Smooth muscle cell (in vitro differentiated cells): ENCODE results near the gene SMARCAL1. TPM values are rescaled to one million over a fixed set of nuclear protein-coding genes. Genes with fewer than 3 reads are reported as not detected.

ENCODE experiments used
- DNase-seq: peaks from one replicate; lab custom pipeline; 2025; ENCODE audit not compliant: unreplicated experiment; lab: John Stamatoyannopoulos, UW
- H2AFZ ChIP-seq: fragments of 200-600 bp; sonication (generic); 2 replicates; pipeline ENCODE4 v1.6.0; 2016; ENCODE audit warnings: antibody characterized with exemption, low read depth, mild to moderate bottlenecking
- H3F3A ChIP-seq: fragments of 200-600 bp; sonication (generic); 2 replicates; pipeline ENCODE4 v1.6.0; 2017; ENCODE audit warnings: antibody characterized with exemption, low read depth
- H3K27ac ChIP-seq: fragments of 200-600 bp; sonication (generic); 2 replicates; pipeline ENCODE4 v1.5.1; 2016; ENCODE audit warnings: low read depth, mild to moderate bottlenecking
- H3K27me3 ChIP-seq: fragments of 200-600 bp; sonication (generic); 2 replicates; pipeline ENCODE4 v1.6.1; 2016; ENCODE audit warnings: low read depth, mild to moderate bottlenecking
- H3K36me3 ChIP-seq: fragments of 200-600 bp; sonication (generic); 2 replicates; pipeline ENCODE4 v1.5.1; 2016; ENCODE audit warnings: low read depth
- H3K4me1 ChIP-seq: fragments of 200-600 bp; sonication (generic); 2 replicates; pipeline ENCODE4 v1.5.1; 2016; ENCODE audit warnings: low read depth
- H3K4me2 ChIP-seq: fragments of 200-600 bp; sonication (generic); 2 replicates; pipeline ENCODE4 v1.6.0; 2016; ENCODE audit warnings: mild to moderate bottlenecking
- H3K4me3 ChIP-seq: fragments of 200-600 bp; sonication (generic); 2 replicates; pipeline ENCODE4 v1.5.1; 2016; ENCODE audit warnings: mild to moderate bottlenecking
- H3K79me2 ChIP-seq: fragments of 200-600 bp; sonication (generic); 2 replicates; pipeline ENCODE4 v1.6.0; 2016; ENCODE audit warnings: low read depth, mild to moderate bottlenecking
- H3K9ac ChIP-seq: fragments of 200-600 bp; sonication (generic); 2 replicates; pipeline ENCODE4 v1.6.0; 2016; ENCODE audit warnings: low read depth
- H3K9me3 ChIP-seq: fragments of 200-600 bp; sonication (generic); replicated peaks from 2 replicates; pipeline ENCODE4 v1.5.1; 2016; ENCODE audit warnings: low read depth
- H4K20me1 ChIP-seq: fragments of 200-600 bp; sonication (generic); 2 replicates; pipeline ENCODE4 v1.6.0; 2016; ENCODE audit warnings: low read depth
- WGBS: methylation state at CpG from one replicate; pipeline ENCODE4 v1.1.7; 2016; ENCODE audit warnings: low lambda C conversion rate; 5-methylcytosine and 5-hydroxymethylcytosine counted together
- polyA plus RNA-seq: library from polyadenylated mRNA; unstranded; fragments of >200 nt; fragmentation: Nextera tagmentation; extraction: Ambion mirVana; gene quantifications from 2 replicates; pipeline ENCODE4 v1.2.1, GENCODE V29; 2016
- total RNA-seq: library from RNA; depleted of rRNA; stranded (reverse); fragments of >200 nt; gene quantifications from 2 replicates; pipeline ENCODE4 v1.2.3, GENCODE V29; 2014
- TF ChIP-seq, protein P1 (sequence below): fragments of 200-600 bp; sonication (generic); IDR thresholded peaks from 2 replicates; pipeline ENCODE4 v1.5.1; 2017; ENCODE audit warnings: borderline replicate concordance, mild to moderate bottlenecking, antibody characterized with exemption; ENCODE audit not compliant: insufficient read depth, poor library complexity, severe bottlenecking

The SMARCAL1 gene
- total and polyA plus RNA-seq, 2 experiments from 2014 or later: 23.1 to 33.5 TPM

DNA sequence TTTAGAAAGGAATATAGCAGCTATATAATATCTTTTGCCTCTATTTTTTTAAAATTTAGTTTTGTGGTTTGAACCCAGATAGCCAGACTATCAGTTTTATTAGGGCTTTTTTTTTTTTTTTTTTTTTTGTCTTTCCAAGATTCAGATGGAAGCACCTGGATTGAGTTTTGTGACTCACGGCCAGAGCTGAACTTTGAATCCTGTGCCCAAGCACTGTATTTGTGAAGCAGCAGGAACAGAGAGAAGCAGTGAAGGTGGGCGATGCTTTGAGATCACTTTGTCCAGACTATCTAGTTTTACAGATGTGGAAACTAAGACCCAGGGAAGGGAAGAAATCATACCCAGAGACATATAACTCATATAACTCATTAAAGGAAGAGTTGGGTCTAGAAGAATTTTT, 120.3 kb downstream of the SMARCAL1 start:
- TF ChIP-seq, protein P1, sequence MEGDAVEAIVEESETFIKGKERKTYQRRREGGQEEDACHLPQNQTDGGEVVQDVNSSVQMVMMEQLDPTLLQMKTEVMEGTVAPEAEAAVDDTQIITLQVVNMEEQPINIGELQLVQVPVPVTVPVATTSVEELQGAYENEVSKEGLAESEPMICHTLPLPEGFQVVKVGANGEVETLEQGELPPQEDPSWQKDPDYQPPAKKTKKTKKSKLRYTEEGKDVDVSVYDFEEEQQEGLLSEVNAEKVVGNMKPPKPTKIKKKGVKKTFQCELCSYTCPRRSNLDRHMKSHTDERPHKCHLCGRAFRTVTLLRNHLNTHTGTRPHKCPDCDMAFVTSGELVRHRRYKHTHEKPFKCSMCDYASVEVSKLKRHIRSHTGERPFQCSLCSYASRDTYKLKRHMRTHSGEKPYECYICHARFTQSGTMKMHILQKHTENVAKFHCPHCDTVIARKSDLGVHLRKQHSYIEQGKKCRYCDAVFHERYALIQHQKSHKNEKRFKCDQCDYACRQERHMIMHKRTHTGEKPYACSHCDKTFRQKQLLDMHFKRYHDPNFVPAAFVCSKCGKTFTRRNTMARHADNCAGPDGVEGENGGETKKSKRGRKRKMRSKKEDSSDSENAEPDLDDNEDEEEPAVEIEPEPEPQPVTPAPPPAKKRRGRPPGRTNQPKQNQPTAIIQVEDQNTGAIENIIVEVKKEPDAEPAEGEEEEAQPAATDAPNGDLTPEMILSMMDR: no peak
- H3K4me2 ChIP-seq: peak overlapping the region; percentile 27
- H3K9me3 ChIP-seq: no peaks in the 10 kb centered on the region
- peaks cover 31% of the 10 kb centered on the region for H3K4me1 ChIP-seq
- H3K9ac ChIP-seq: no peak overlapping the region
- H4K20me1 ChIP-seq: no peaks in the 10 kb centered on the region
- WGBS: 89% methylated on average over 2 of the region's 2 CpGs
- H3K4me3 ChIP-seq: no peak overlapping the region
- no peak for DNase-seq
- H3K36me3 ChIP-seq: no peaks in the 10 kb centered on the region
- no peaks in the 10 kb centered on the region for H3K27me3 ChIP-seq
- peaks cover 41% of the 10 kb centered on the region for H3F3A ChIP-seq
- H3K27ac ChIP-seq: peak overlapping the region; percentile 43
- no peaks in the 10 kb centered on the region for H3K79me2 ChIP-seq
- H2AFZ ChIP-seq: no peak overlapping the region

Other genes starting within 250 kb of the SMARCAL1 start
- 0.90 and 1.1 TPM in 2 replicates for gene MARCHF4, start 40.0 kb upstream of the SMARCAL1 start, total RNA-seq
- 0.63 and 1.8 TPM in 2 replicates for gene MARCHF4, start 40.0 kb upstream of the SMARCAL1 start, polyA plus RNA-seq
- gene RPL37A, start 86.4 kb downstream of the SMARCAL1 start, total RNA-seq: 1,503 and 1,842 TPM in 2 replicates
- gene RPL37A, start 86.4 kb downstream of the SMARCAL1 start, polyA plus RNA-seq: 1,221 and 1,404 TPM in 2 replicates
- gene IGFBP2, start 220.9 kb downstream of the SMARCAL1 start, total RNA-seq: 143 and 162 TPM in 2 replicates
- 225 and 416 TPM in 2 replicates for gene IGFBP2, start 220.9 kb downstream of the SMARCAL1 start, polyA plus RNA-seq